Upper lobe of left lung (tissue), 4 donors: Measurements from ENCODE around the gene TMCC1.

ENCODE experiments used
- EP300 ChIP-seq, 4 donors: sonication (generic); formaldehyde crosslinking; IDR thresholded peaks; one replicate each; pipeline ENCODE4 v1.5.1; 2017; ENCODE audit warnings: antibody characterized with exemption in 4 of 4, control low read depth in 2 of 4
- POLR2A ChIP-seq, 4 donors: fragments of 450-650 bp; IDR thresholded peaks; one replicate each; pipeline ENCODE4 v1.5.1; 2016 to 2017; ENCODE audit warnings: antibody characterized with exemption in 4 of 4, mild to moderate bottlenecking in 2 of 4
- TF ChIP-seq, protein P1 (sequence below), 6 experiments: fragments of 450-650 bp in 4 of 6; fragments of 200-600 bp in 2 of 6; sonication (generic) in 2 of 6; IDR thresholded peaks; one replicate each; pipeline ENCODE4 v1.5.1; 2016 to 2019; ENCODE audit warnings: antibody characterized with exemption in 6 of 6

DNA sequence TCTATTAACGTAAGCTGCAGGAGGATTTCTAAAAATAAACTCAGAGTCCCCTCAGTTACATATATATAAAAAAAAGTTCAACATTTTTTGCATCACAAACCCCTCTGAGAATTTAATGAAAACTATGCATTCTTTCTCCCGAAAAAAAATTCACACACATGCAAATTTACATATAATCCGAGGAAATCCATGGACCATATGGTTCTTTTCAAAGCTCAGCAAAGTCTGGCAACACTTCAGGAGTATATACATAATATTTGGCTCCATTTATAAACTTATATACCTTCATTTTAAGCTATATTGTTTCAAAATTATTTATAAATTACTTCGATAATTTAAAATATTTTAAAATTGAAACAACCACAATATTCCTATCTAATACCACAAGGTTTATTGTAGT, 146.4 kb downstream of the TMCC1 start:
- TF ChIP-seq, protein P1, sequence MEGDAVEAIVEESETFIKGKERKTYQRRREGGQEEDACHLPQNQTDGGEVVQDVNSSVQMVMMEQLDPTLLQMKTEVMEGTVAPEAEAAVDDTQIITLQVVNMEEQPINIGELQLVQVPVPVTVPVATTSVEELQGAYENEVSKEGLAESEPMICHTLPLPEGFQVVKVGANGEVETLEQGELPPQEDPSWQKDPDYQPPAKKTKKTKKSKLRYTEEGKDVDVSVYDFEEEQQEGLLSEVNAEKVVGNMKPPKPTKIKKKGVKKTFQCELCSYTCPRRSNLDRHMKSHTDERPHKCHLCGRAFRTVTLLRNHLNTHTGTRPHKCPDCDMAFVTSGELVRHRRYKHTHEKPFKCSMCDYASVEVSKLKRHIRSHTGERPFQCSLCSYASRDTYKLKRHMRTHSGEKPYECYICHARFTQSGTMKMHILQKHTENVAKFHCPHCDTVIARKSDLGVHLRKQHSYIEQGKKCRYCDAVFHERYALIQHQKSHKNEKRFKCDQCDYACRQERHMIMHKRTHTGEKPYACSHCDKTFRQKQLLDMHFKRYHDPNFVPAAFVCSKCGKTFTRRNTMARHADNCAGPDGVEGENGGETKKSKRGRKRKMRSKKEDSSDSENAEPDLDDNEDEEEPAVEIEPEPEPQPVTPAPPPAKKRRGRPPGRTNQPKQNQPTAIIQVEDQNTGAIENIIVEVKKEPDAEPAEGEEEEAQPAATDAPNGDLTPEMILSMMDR (IDR thresholded peaks at IDR 0.05): no peak
- TF ChIP-seq POLR2A (IDR thresholded peaks at IDR 0.05) (no peak), EP300 (IDR thresholded peaks at IDR 0.05) (no peak)
